ENCODE data around the gene ARHGAP18. TPM values are rescaled to one million over a fixed set of nuclear protein-coding genes. Genes with fewer than 3 reads are reported as not detected.

The ARHGAP18 gene
- total and polyA plus RNA-seq, 2 of the 13 experiments (the other 11 are each of a cell fraction or from before 2014, with no cell fraction given) = 58.2 to 115 TPM

DNA sequence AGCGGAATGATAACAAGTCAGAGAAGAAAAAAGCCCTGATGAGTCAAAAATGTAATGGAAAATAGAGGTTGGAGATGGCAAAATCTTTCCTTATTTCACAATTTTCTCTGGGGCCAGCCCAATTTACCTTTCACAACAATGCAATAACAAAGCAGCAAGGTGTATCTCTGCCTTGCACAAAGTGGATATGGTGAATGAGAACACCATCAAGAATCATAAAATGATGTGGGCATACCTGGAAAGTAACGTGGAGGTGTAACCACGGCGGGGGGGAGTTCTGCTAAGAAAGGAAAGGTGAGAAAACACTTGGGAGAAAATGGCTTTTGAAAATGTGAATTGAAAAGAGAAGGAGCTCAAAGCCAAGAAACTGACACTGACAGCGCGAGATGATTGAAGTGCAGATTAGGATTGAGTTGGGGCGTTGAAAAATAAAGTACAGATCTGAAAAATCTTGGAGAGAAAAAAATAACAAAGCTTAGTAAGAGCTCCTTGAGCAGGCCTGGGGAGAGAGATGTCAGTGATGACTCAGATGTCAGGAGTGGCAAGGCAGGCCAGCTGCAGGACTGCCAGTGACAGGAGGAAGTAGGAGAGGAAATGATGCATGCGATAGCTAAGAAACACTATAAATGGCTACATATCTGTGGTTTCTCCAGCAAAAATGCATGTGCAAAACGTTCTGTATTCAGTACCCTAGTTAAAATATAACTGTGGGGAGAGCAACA is 26.2 kb downstream of the ARHGAP18 start (continued):
- TF ChIP-seq, protein P1, sequence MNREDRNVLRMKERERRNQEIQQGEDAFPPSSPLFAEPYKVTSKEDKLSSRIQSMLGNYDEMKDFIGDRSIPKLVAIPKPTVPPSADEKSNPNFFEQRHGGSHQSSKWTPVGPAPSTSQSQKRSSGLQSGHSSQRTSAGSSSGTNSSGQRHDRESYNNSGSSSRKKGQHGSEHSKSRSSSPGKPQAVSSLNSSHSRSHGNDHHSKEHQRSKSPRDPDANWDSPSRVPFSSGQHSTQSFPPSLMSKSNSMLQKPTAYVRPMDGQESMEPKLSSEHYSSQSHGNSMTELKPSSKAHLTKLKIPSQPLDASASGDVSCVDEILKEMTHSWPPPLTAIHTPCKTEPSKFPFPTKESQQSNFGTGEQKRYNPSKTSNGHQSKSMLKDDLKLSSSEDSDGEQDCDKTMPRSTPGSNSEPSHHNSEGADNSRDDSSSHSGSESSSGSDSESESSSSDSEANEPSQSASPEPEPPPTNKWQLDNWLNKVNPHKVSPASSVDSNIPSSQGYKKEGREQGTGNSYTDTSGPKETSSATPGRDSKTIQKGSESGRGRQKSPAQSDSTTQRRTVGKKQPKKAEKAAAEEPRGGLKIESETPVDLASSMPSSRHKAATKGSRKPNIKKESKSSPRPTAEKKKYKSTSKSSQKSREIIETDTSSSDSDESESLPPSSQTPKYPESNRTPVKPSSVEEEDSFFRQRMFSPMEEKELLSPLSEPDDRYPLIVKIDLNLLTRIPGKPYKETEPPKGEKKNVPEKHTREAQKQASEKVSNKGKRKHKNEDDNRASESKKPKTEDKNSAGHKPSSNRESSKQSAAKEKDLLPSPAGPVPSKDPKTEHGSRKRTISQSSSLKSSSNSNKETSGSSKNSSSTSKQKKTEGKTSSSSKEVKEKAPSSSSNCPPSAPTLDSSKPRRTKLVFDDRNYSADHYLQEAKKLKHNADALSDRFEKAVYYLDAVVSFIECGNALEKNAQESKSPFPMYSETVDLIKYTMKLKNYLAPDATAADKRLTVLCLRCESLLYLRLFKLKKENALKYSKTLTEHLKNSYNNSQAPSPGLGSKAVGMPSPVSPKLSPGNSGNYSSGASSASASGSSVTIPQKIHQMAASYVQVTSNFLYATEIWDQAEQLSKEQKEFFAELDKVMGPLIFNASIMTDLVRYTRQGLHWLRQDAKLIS (CRISPR knock-in tag; IDR thresholded peaks at IDR 0.05) = 0 out of 2 replicates have a peak, but pooled peaks have one; percentile 83
- TF ChIP-seq IRF2 (CRISPR knock-in tag; IDR thresholded peaks at IDR 0.05) (peak; percentile 90), KAT7 (CRISPR knock-in tag; IDR thresholded peaks at IDR 0.05; ENCODE audit: borderline replicate concordance) (peak; percentile 89), RARG (CRISPR knock-in tag; IDR thresholded peaks at IDR 0.05; ENCODE audit: low read depth) (no peak), SOX6 (IDR thresholded peaks at IDR 0.05) (no peak), SOX6 (CRISPR knock-in tag; IDR thresholded peaks at IDR 0.05) (peak; percentile 87), ZBTB21 (CRISPR knock-in tag; IDR thresholded peaks at IDR 0.05) (0 out of 2 replicates have a peak, but pooled peaks have one; percentile 40), ZNF773 (CRISPR knock-in tag; IDR thresholded peaks at IDR 0.05; ENCODE audit: borderline replicate concordance) (no peak), HDAC2 (CRISPR knock-in tag; IDR thresholded peaks at IDR 0.05) (peak; percentile 91), THAP11 (CRISPR knock-in tag; IDR thresholded peaks at IDR 0.05) (peak; percentile 49), HMG20B (CRISPR knock-in tag; conservative IDR thresholded peaks at IDR 0.05) (0 out of 2 replicates have a peak, but pooled peaks have one; percentile 25), MXD4 (CRISPR knock-in tag; IDR thresholded peaks at IDR 0.05) (no peak), ZNF292 (CRISPR knock-in tag; IDR thresholded peaks at IDR 0.05; ENCODE audit: borderline replicate concordance, low read depth) (peak; percentile 47; the same call in 1 of the 2 replicates), KMT2B (CRISPR knock-in tag; IDR thresholded peaks at IDR 0.05) (peak; percentile 72), FOXP1 (IDR thresholded peaks at IDR 0.05) (no peak), FOXP1 (CRISPR knock-in tag; IDR thresholded peaks at IDR 0.05) (no peak; the same call in 1 of the 2 replicates), ZNF737 (CRISPR knock-in tag; IDR thresholded peaks at IDR 0.05; ENCODE audit: borderline replicate concordance) (no peak), SRF (IDR thresholded peaks at IDR 0.05; ENCODE audit: low read depth, low read length) (0 out of 2 replicates have a peak, but pooled peaks have one; percentile 71), ZNF644 (CRISPR knock-in tag; IDR thresholded peaks at IDR 0.05; ENCODE audit: low read depth) (peak; percentile 54; the same call in 1 of the 2 replicates), TEAD3 (CRISPR knock-in tag; optimal IDR thresholded peaks at IDR 0.05; ENCODE audit: borderline replicate concordance) (peak; percentile 89), NFE2L2 (IDR thresholded peaks at IDR 0.05; ENCODE audit: low read length) (no peak), DPF2 (CRISPR knock-in tag; IDR thresholded peaks at IDR 0.05; ENCODE audit: borderline replicate concordance, low read depth) (peak; percentile 45; the same call in 1 of the 2 replicates), MEF2D (CRISPR knock-in tag; IDR thresholded peaks at IDR 0.05) (peak; percentile 86; the same call in 1 of the 2 replicates), ZNF614 (CRISPR knock-in tag; IDR thresholded peaks at IDR 0.05; ENCODE audit: borderline replicate concordance) (peak; percentile 55; the same call in 1 of the 2 replicates)
- TF ChIP-seq, protein P2, sequence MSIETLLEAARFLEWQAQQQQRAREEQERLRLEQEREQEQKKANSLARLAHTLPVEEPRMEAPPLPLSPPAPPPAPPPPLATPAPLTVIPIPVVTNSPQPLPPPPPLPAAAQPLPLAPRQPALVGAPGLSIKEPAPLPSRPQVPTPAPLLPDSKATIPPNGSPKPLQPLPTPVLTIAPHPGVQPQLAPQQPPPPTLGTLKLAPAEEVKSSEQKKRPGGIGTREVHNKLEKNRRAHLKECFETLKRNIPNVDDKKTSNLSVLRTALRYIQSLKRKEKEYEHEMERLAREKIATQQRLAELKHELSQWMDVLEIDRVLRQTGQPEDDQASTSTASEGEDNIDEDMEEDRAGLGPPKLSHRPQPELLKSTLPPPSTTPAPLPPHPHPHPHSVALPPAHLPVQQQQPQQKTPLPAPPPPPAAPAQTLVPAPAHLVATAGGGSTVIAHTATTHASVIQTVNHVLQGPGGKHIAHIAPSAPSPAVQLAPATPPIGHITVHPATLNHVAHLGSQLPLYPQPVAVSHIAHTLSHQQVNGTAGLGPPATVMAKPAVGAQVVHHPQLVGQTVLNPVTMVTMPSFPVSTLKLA (IDR thresholded peaks at IDR 0.05) = peak; percentile 33; the same call in 1 of the 2 replicates
- TF ChIP-seq, protein P3, sequence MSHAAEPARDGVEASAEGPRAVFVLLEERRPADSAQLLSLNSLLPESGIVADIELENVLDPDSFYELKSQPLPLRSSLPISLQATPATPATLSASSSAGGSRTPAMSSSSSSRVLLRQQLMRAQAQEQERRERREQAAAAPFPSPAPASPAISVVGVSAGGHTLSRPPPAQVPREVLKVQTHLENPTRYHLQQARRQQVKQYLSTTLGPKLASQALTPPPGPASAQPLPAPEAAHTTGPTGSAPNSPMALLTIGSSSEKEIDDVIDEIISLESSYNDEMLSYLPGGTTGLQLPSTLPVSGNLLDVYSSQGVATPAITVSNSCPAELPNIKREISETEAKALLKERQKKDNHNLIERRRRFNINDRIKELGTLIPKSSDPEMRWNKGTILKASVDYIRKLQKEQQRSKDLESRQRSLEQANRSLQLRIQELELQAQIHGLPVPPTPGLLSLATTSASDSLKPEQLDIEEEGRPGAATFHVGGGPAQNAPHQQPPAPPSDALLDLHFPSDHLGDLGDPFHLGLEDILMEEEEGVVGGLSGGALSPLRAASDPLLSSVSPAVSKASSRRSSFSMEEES (CRISPR knock-in tag; IDR thresholded peaks at IDR 0.05) = peak; percentile 65; the same call in 1 of the 2 replicates
